HEK293 (cell line): ENCODE measurements around the gene TMEM135.

Source experiments
- ZNF155 ChIP-seq: fragments of 450-650 bp; formaldehyde crosslinking; IDR thresholded peaks from 2 replicates; pipeline ENCODE4 v1.5.1; 2016; ENCODE audit warnings: missing biosample characterization, missing genetic modification characterization
- TF ChIP-seq, protein P1 (sequence below): fragments of 450-650 bp; formaldehyde crosslinking; IDR thresholded peaks from 2 replicates; pipeline ENCODE4 v1.5.1; 2016; ENCODE audit warnings: missing biosample characterization, missing genetic modification characterization
- TF ChIP-seq, protein P2 (sequence below): fragments of 450-650 bp; formaldehyde crosslinking; IDR thresholded peaks from 2 replicates; pipeline ENCODE4 v1.5.1; 2016; ENCODE audit warnings: missing biosample characterization, missing genetic modification characterization, borderline replicate concordance

DNA sequence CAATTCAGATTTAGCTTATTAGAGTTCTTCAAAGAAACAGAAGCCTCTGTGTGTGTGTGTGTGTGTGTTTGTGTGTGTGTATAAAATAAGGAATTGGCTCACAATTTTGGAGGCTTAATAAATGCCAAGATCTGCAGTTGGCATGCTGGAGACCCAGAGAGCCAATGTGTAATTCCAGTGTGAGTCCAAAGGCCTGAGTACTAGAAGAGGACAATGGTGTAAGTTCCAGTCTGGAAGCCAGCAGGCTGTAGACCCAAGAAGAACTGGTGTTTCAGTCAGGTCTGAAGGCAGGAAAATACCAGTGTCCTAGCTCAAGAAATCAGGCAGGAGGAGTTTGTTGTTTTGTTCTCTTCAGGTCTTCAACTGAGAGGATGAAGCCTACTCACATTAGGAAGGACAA, 20.0 kb downstream of the TMEM135 start:
- TF ChIP-seq, protein P1, sequence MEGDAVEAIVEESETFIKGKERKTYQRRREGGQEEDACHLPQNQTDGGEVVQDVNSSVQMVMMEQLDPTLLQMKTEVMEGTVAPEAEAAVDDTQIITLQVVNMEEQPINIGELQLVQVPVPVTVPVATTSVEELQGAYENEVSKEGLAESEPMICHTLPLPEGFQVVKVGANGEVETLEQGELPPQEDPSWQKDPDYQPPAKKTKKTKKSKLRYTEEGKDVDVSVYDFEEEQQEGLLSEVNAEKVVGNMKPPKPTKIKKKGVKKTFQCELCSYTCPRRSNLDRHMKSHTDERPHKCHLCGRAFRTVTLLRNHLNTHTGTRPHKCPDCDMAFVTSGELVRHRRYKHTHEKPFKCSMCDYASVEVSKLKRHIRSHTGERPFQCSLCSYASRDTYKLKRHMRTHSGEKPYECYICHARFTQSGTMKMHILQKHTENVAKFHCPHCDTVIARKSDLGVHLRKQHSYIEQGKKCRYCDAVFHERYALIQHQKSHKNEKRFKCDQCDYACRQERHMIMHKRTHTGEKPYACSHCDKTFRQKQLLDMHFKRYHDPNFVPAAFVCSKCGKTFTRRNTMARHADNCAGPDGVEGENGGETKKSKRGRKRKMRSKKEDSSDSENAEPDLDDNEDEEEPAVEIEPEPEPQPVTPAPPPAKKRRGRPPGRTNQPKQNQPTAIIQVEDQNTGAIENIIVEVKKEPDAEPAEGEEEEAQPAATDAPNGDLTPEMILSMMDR (tag by site-specific recombination): no peak
- TF ChIP-seq, protein P2, sequence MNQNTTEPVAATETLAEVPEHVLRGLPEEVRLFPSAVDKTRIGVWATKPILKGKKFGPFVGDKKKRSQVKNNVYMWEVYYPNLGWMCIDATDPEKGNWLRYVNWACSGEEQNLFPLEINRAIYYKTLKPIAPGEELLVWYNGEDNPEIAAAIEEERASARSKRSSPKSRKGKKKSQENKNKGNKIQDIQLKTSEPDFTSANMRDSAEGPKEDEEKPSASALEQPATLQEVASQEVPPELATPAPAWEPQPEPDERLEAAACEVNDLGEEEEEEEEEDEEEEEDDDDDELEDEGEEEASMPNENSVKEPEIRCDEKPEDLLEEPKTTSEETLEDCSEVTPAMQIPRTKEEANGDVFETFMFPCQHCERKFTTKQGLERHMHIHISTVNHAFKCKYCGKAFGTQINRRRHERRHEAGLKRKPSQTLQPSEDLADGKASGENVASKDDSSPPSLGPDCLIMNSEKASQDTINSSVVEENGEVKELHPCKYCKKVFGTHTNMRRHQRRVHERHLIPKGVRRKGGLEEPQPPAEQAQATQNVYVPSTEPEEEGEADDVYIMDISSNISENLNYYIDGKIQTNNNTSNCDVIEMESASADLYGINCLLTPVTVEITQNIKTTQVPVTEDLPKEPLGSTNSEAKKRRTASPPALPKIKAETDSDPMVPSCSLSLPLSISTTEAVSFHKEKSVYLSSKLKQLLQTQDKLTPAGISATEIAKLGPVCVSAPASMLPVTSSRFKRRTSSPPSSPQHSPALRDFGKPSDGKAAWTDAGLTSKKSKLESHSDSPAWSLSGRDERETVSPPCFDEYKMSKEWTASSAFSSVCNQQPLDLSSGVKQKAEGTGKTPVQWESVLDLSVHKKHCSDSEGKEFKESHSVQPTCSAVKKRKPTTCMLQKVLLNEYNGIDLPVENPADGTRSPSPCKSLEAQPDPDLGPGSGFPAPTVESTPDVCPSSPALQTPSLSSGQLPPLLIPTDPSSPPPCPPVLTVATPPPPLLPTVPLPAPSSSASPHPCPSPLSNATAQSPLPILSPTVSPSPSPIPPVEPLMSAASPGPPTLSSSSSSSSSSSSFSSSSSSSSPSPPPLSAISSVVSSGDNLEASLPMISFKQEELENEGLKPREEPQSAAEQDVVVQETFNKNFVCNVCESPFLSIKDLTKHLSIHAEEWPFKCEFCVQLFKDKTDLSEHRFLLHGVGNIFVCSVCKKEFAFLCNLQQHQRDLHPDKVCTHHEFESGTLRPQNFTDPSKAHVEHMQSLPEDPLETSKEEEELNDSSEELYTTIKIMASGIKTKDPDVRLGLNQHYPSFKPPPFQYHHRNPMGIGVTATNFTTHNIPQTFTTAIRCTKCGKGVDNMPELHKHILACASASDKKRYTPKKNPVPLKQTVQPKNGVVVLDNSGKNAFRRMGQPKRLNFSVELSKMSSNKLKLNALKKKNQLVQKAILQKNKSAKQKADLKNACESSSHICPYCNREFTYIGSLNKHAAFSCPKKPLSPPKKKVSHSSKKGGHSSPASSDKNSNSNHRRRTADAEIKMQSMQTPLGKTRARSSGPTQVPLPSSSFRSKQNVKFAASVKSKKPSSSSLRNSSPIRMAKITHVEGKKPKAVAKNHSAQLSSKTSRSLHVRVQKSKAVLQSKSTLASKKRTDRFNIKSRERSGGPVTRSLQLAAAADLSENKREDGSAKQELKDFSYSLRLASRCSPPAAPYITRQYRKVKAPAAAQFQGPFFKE (tag by site-specific recombination): no peak
- TF ChIP-seq ZNF155: no peak
